GM19468 (cell line): ENCODE results near the gene PPIP5K2.
A peak's percentile ranks its signal among the peaks of the same experiment; 100 is the strongest.
"Not testable (repeated sequence)": the region's sequence is repeated elsewhere in the genome, so short reads cannot be mapped to it uniquely, and the experiment has no call there.

Experiments
- ATAC-seq: cut with Tn5 transposase; IDR thresholded peaks from one replicate; pipeline ENCODE4 v1.9.1; 2021; ENCODE audit warnings: mild to moderate bottlenecking, moderate library complexity, moderate number of reproducible peaks; ENCODE audit not compliant: unreplicated experiment; ENCODE audit errors: extremely low read depth

PPIP5K2 gene

GRCh38 chr5:103205991-103206700 is 86.0 kb downstream of the PPIP5K2 start:
- ATAC-seq: no peak

DNA sequence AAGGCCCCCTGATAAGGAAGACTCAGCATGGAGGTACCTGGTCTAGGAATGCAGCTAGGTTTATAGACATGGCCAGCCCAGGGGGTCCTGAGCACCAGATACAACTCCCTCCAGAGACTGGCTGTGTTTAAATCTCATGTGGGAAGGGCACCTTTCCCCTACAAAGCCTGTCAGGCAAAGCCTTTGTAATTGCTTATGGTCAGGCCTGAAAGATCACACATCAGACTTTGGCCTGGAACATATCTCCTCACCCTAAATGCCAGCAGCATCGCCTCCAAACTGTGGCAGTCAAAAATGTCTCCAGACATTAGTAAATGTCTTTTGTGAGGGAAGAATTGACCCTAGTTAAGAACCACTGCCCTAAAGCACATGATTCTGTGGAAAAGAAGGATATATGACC is 86.9 kb downstream of the PPIP5K2 start:
- ATAC-seq: no peak

- no peak for ATAC-seq
Observed at GRCh38 chr5:103207653-103208052, 87.6 kb downstream of the PPIP5K2 start.

DNA sequence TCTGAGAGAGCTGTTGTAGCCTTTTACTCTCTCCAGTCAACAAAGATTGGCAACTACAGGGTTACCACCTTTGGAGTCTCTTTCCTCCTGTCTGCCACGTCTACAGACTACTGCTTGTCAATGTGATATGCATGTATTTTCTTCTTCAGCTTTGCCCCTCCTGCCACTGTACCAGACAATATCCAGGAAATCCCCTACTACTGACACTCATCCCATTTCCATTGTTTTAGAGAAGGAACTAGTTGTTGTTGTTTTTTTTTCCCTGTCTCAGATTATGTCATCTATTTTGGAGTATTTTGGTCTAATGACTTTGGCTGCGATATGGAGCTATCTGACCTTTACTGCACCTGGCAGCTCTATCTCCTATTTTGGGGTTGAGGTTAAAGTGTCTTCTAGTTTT is 88.4 kb downstream of the PPIP5K2 start:
- ATAC-seq: no peak

- no peak for ATAC-seq
Observed at GRCh38 chr5:103209065-103209464, 89.0 kb downstream of the PPIP5K2 start.

GRCh38 chr5:103210952-103211351 is 90.9 kb downstream of the PPIP5K2 start:
- ATAC-seq: no peak

GRCh38 chr5:103211576-103212561 is 91.8 kb downstream of the PPIP5K2 start:
- no peak for ATAC-seq

- no peak for ATAC-seq
Observed at GRCh38 chr5:103216137-103216536, 96.0 kb downstream of the PPIP5K2 start.

- no peak for ATAC-seq
Observed at GRCh38 chr5:103216697-103217096, 96.6 kb downstream of the PPIP5K2 start.

DNA sequence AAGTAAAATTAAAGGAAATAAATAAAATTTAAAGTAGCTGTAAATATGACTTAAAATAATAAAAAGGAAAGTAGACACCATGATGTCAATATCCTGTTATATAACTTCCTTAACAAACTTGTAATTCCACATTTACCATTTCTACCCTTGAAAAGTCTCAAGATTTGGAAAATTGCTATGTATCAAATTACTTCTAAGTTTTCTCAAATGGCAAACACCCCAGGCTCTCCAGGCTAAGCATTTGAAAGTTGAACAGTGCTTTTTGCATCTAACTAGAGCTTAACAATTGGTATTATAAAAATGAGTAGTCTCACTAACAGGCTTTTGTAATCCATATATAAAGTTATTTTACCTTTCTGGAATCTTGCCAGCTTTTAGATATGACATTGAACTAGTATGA is 97.0 kb downstream of the PPIP5K2 start:
- ATAC-seq: no peak

DNA sequence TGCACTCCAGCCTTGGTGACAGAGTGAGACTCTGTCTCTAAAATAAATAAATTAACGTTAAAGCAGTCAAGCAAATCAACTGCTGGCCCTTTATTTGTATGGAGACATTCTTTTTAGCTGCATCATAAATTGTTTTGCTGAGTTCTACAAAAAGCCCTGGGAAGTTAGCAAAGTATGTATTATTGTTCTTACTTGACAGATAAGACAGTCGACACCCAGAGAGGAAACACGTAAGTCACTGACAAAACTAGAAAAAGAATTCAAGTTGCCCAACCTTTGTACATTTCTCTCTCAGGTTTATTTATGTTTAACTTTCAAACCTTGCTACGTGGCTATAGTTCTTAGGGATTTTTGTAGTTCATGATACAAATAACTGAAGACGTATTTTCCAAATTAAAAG is 98.1 kb downstream of the PPIP5K2 start:
- no peak for ATAC-seq

- not testable (repeated sequence) for ATAC-seq
Observed at GRCh38 chr5:103219074-103219473, 99.0 kb downstream of the PPIP5K2 start.

DNA sequence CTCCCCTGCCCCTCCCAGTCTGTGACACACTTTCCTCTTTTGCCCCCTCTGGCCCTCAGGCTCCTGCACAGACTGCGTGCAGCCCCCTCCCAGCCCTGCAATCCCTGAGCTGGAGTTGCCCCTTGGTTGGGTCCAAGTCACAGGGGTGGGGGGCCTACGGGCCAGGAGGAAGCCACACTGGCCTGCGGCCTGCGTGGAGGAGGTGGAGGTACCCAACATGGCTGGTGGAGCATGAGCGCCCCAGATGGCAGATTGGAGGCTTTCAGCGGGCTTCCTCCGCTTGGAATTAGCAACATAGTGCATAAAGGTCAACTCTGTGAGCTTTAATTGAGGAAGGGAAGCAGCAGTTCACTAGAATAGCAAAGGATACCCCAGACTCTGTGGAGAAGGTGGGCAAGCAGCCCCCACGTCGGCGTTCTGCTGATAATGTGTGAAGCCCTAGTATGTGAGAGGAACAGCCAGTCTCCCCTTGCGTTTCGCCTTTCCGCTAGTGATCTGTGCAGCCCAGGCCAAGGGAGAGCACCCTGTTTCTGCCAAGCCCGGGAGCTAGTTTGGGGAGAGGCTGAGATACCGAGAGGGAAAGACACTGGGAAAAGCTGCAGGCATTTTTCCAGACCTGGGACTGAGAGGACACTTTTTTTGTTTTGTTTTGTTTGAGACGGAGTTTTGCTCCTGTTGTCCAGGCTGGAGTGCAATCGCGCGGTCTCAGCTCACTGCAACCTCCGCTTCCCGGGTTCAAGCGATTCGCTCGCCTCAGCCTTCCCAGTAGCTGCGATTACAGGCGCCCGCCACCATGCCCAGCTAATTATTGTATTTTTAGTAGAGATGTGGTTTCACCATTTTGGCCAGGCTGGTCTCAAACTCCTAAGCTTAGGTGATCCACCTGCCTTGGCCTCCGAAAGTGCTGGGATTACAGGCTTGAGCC is 103.2 kb downstream of the PPIP5K2 start:
- ATAC-seq: no peak

- ATAC-seq: peak; percentile 79
Observed at GRCh38 chr5:103224118-103224893, 104.2 kb downstream of the PPIP5K2 start.

GRCh38 chr5:103224894-103225246 is 104.8 kb downstream of the PPIP5K2 start:
- no peak for ATAC-seq

DNA sequence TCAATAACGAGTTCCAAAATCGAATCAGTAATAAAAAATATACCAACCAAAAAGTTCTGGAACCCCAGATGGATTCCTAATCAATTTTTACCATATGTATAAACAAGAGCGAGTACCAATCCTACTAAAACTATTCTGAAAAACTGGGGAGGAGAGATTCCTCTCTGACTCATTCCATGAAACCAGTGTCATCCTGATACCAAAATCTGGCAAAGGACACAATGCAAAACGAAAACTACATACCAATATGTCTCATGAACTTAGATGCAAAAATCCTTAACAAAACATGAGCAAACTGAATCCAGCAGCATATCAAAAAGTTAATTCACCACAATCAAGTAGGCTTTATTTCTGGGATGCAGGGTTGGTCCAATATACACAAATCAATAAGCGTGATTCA is 108.0 kb downstream of the PPIP5K2 start:
- no peak for ATAC-seq

DNA sequence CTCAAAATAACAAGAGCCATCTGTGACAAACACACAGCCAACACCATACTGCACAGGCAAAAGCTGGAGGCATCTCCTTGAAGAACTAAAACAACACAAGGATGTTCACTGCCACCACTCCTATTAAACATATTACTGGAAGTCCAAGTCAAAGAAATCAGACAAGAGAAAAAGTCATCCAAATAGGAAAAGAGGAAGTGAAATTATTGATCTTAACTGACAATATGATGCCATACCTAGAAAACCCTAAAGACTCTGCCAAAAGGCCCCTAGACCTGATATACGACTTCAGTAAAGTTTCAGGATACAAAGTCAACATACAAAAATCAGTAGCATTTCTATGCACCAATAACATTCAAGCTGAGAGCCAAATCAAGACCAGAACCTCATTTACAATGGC is 108.5 kb downstream of the PPIP5K2 start:
- no peak for ATAC-seq

- peak; percentile 36 for ATAC-seq
Observed at GRCh38 chr5:103232393-103232999, 112.4 kb downstream of the PPIP5K2 start.
